GM12878 (cell line): ENCODE measurements around the gene CLMP. TPM values are rescaled to one million over a fixed set of nuclear protein-coding genes. Genes with fewer than 3 reads are reported as not detected.

Experiments
- ATAC-seq: fragments of 200-7000 bp; cut with Tn5 transposase; 3 replicates; pipeline ENCODE4 v1.9.1; 2020; ENCODE audit warnings: mild to moderate bottlenecking, moderate library complexity
- BruUV-seq: library from RNA; stranded (reverse); fragments of 400-500 nt; replicated peaks from 2 replicates; lab custom pipeline; 2021; lab: Mats Ljungman, UMichigan
- CTCF ChIA-PET: fragments of 300-600 bp; sonication (Branson Sonifier 250); formaldehyde crosslinking; extraction: SDS; loops from one replicate; lab custom pipeline; 2021; ENCODE audit warnings: inconsistent platforms; lab: Yijun Ruan, JAX
- POLR2A ChIA-PET: fragments of 350-600 bp; formaldehyde crosslinking; extraction: SDS; loops from one replicate; lab custom pipeline; 2021; ENCODE audit warnings: inconsistent platforms; lab: Charles Lee
- RAD21 ChIA-PET: fragments of 300-600 bp; sonication (Branson Sonifier 250); formaldehyde crosslinking; loops from one replicate; lab custom pipeline; 2023; ENCODE audit warnings: antibody characterized with exemption; ENCODE audit not compliant: unreplicated experiment; lab: Charles Lee
- SMC1A ChIA-PET: fragments of 300-600 bp; sonication (Branson Sonifier 250); formaldehyde crosslinking; loops from one replicate; lab custom pipeline; 2023; ENCODE audit not compliant: unreplicated experiment, uncharacterized antibody; lab: Charles Lee
- DNase-seq: peaks from one replicate; pipeline ENCODE4 v3.0.0-alpha.2; 2011; ENCODE audit warnings: low read depth, low spot score
- FAIRE-seq: peaks from 3 replicates; lab custom pipeline; 2011; peaks lifted over from hg19 to GRCh38; lab: Jason Lieb, UNC
- H2AFZ ChIP-seq: 2 replicates; pipeline ENCODE4 v1.6.0; 2011; ENCODE audit warnings: low read depth, low read length, control low read depth; ENCODE audit not compliant: control insufficient read depth
- H3K27ac ChIP-seq: 2 replicates; pipeline ENCODE4 v1.5.1; 2011; ENCODE audit warnings: control low read depth; ENCODE audit not compliant: control insufficient read depth, insufficient read depth
- H3K27me3 ChIP-seq, 2 experiments: replicated peaks in 1 of 2; 2 replicates each; pipeline versions ENCODE4 v1.6.0 to v1.6.1; 2011; ENCODE audit warnings: low read length in 1 of 2; ENCODE audit not compliant: control insufficient read depth in 2 of 2, insufficient read depth in 2 of 2
- H3K36me3 ChIP-seq, 2 experiments: 2 replicates each; pipeline ENCODE4 v1.5.1; 2011; ENCODE audit warnings: low read length in 1 of 2; ENCODE audit not compliant: control insufficient read depth in 2 of 2, insufficient read depth in 2 of 2
- H3K4me1 ChIP-seq: 2 replicates; pipeline ENCODE4 v1.6.1; 2011; ENCODE audit warnings: mild to moderate bottlenecking, low read length, moderate library complexity, mixed read lengths; ENCODE audit not compliant: control insufficient read depth, insufficient read depth
- H3K4me2 ChIP-seq: 2 replicates; pipeline ENCODE4 v1.6.0; 2011; ENCODE audit warnings: control low read depth; ENCODE audit not compliant: control insufficient read depth, insufficient read depth
- H3K4me3 ChIP-seq: fragments of 200-600 bp; sonication (generic); 2 replicates; pipeline ENCODE4 v1.5.1; 2016
- H3K79me2 ChIP-seq: 2 replicates; pipeline ENCODE4 v1.6.0; 2011; ENCODE audit warnings: low read length; ENCODE audit not compliant: control insufficient read depth, insufficient read depth
- H3K9ac ChIP-seq: 2 replicates; pipeline ENCODE4 v1.8.0; 2011; ENCODE audit warnings: low read length, control low read depth, mixed read lengths; ENCODE audit not compliant: control insufficient read depth, insufficient read depth
- H3K9me3 ChIP-seq: replicated peaks from 3 replicates; pipeline ENCODE4 v1.5.1; 2011; ENCODE audit warnings: mild to moderate bottlenecking, low read length; ENCODE audit not compliant: control insufficient read depth, insufficient read depth
- H4K20me1 ChIP-seq: 2 replicates; pipeline ENCODE4 v1.6.0; 2011; ENCODE audit not compliant: control insufficient read depth, insufficient read depth
- BMI1 ChIP-seq: fragments of 450-650 bp; IDR thresholded peaks from 2 replicates; pipeline ENCODE4 v1.6.1; 2016; ENCODE audit warnings: mild to moderate bottlenecking, moderate library complexity, borderline replicate concordance
- CUX1 ChIP-seq: IDR thresholded peaks from 2 replicates; pipeline ENCODE4 v1.6.1; 2012; ENCODE audit warnings: improper control_type of control experiment, low read depth, low read length; ENCODE audit not compliant: insufficient replicate concordance
- ELK1 ChIP-seq: IDR thresholded peaks from 2 replicates; pipeline ENCODE4 v1.6.1; 2012; ENCODE audit warnings: low read depth, low read length, improper control_type of control experiment
- NFXL1 ChIP-seq: fragments of 450-650 bp; IDR thresholded peaks from 2 replicates; pipeline ENCODE4 v1.6.1; 2017; ENCODE audit warnings: antibody characterized with exemption, mild to moderate bottlenecking, borderline replicate concordance
- NFYA ChIP-seq: IDR thresholded peaks from 2 replicates; pipeline ENCODE4 v1.6.1; 2011; ENCODE audit warnings: low read depth, mild to moderate bottlenecking, low read length, improper control_type of control experiment, borderline replicate concordance
- NR2C2 ChIP-seq: IDR thresholded peaks from 2 replicates; pipeline ENCODE4 v1.6.1; 2011; ENCODE audit warnings: borderline replicate concordance, low read depth; ENCODE audit not compliant: control insufficient read depth, insufficient read length
- SMAD5 ChIP-seq: IDR thresholded peaks from 2 replicates; pipeline ENCODE4 v1.6.1; 2016; ENCODE audit warnings: antibody characterized with exemption, low read depth
- TCF3 ChIP-seq: IDR thresholded peaks from 2 replicates; pipeline ENCODE4 v1.6.1; 2012; ENCODE audit warnings: low read depth, mild to moderate bottlenecking, low read length, borderline replicate concordance; ENCODE audit not compliant: insufficient read depth
- USF1 ChIP-seq: IDR thresholded peaks from 2 replicates; pipeline ENCODE4 v1.6.1; 2011; ENCODE audit warnings: borderline replicate concordance, low read depth, mild to moderate bottlenecking, moderate library complexity, mixed read lengths, low read length; ENCODE audit not compliant: insufficient read depth; ENCODE audit errors: extremely low read length
- ZBTB4 ChIP-seq: fragments of 450-650 bp; formaldehyde crosslinking; IDR thresholded peaks from 2 replicates; pipeline ENCODE4 v1.4.0; 2022; ENCODE audit warnings: mild to moderate bottlenecking, moderate library complexity
- WGBS: methylation state at CpG from one replicate; pipeline ENCODE4 v1.1.6; 2016; ENCODE audit warnings: low lambda C conversion rate; ENCODE audit not compliant: insufficient replicate concordance, insufficient coverage; ENCODE audit errors: missing lambda C conversion rate; 5-methylcytosine and 5-hydroxymethylcytosine counted together
- in situ Hi-C: fragments of 300-500 bp; cut with MboI; formaldehyde crosslinking; loops from 9 replicates; pipeline ENCODE4 v1.14.3; 2018; ENCODE audit warnings: mixed read lengths
- intact Hi-C: fragments of 100-400 bp; cut with micrococcal nuclease; formaldehyde crosslinking; loops from one replicate; pipeline ENCODE4 v1.14.2; 2022; ENCODE audit not compliant: unreplicated experiment
- polyA plus RNA-seq, 11 experiments: library from polyadenylated mRNA; depleted of rRNA in 4 of 11; unstranded in 6 of 11; stranded (reverse) in 5 of 11; fragments of >200 nt; fragmentation: Nextera tagmentation in 4 of 11; fragmentation: Illumina TruSeq in 1 of 11; extraction: Ambion mirVana in 4 of 11; extraction: Trizol in 1 of 11; gene quantifications; 1 replicate in 1 of 11; 2 replicates in 10 of 11; pipeline versions ENCODE4 v1.2.1 to v1.2.3, GENCODE V29; 2011 to 2016; ENCODE audit warnings: inconsistent platforms in 2 of 11, missing spikeins in 2 of 11, low read depth in 1 of 11
- total RNA-seq, 4 experiments: library from RNA; depleted of rRNA in 3 of 4; stranded (reverse); fragments of >200 nt in 3 of 4; fragmentation: Illumina TruSeq in 1 of 4; extraction: Trizol in 1 of 4; gene quantifications; 2 replicates each; pipeline versions ENCODE4 v1.2.1 to v1.2.3, GENCODE V29; 2013 to 2021

CLMP gene
- total and polyA plus RNA-seq, 10 of the 15 experiments (the other 5 are each of a cell fraction or from before 2014, with no cell fraction given) = 0.01 to 0.71 (median 0.20) TPM; not detected in 4

- TF ChIP-seq NR2C2 (no peak), NFXL1 (no peak), ELK1 (no peak), BMI1 (no peak)
These were observed 26.0 kb downstream of the CLMP start (continued) for GRCh38 chr11:123168955-123169484.

- no TSS peak for BruUV-seq
- no peaks in the 10 kb centered on the region; the same call in 1 of the 2 replicates for H4K20me1 ChIP-seq
- DNase-seq (no peak), ATAC-seq (no peak), FAIRE-seq (no peak)
- H3K9me3 ChIP-seq = no peaks in the 10 kb centered on the region
- 11% methylated on average over 5 of the region's 5 CpGs for WGBS
- no peaks in the 10 kb centered on the region for H3K79me2 ChIP-seq
- intact Hi-C loops = loop anchor here (5.0 kb wide), 1 partner anchor 79 kb away; no protein-coding TSS in a partner anchor
- POLR2A ChIA-PET = interaction anchor here (0.5 kb wide), 1 partner anchor 106 kb away, joined by 4 read pairs; the partner anchor contains the start of gene HSPA8
- no peak overlapping the region for H3K4me2 ChIP-seq
- no peak overlapping the region for H3K4me3 ChIP-seq
- no peak overlapping the region for H3K27ac ChIP-seq
- RAD21 ChIA-PET = interaction anchor here (1.0 to 1.2 kb wide), 2 partner anchors 79 kb away, joined by 3 to 6 read pairs; no protein-coding TSS in a partner anchor
- H2AFZ ChIP-seq = no peak overlapping the region
- H3K4me1 ChIP-seq = no peaks in the 10 kb centered on the region
- CTCF ChIA-PET = interaction anchor here (0.9 to 7.0 kb wide), 2 partner anchors 77 to 304 kb away, joined by 3 to 65 read pairs; no protein-coding TSS in a partner anchor
- no peak overlapping the region for H3K9ac ChIP-seq
- peaks cover 0 to 3% of the 10 kb centered on the region in 2 experiments; a peak in 3 of 4 replicates for H3K27me3 ChIP-seq
- H3K36me3 ChIP-seq = no peaks in the 10 kb centered on the region
- in situ Hi-C loops = no loop called here
- SMC1A ChIA-PET = no interaction called here
- TF ChIP-seq ZBTB4 (CRISPR knock-in tag) (no peak), TCF3 (no peak), CUX1 (no peak), SMAD5 (no peak), USF1 (no peak), NFYA (no peak)
These were observed 26.8 kb downstream of the CLMP start for GRCh38 chr11:123168241-123168640.
